ENCODE data around the gene PLXNA1.

Gene PLXNA1

GRCh38 chr3:126982471-126983175 is at the start of gene PLXNA1:
Gene PLXNA1, plus strand, starts transcription at chr3:126983115. Its CDS starts 5,479 bp downstream, at chr3:126988594.
- DNase-seq, result peak; percentile 26

GRCh38 chr3:126934031-126934531 is 48.8 kb upstream of the PLXNA1 start:
- peak; percentile 46 for DNase-seq

DNA sequence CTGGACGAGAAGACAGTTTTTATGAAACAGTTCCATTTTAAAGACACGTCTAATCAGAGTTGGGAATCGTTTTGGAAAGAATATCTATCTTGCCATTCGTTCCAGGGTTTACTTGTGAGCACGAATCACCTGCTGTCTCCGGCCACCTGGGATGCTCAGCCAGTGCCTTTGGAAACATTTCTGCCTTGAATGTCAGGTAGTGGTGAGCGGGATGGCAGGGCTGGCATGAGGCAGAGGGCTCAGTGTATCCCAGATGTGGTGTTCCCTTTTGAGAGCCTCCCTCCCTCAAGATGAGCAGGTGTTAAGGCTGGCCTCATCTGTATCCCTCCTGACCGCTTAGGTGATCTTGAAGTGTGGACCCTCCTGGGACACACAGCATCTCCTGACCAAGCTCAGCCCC is 47.9 kb upstream of the PLXNA1 start:
- no peak for DNase-seq

DNA sequence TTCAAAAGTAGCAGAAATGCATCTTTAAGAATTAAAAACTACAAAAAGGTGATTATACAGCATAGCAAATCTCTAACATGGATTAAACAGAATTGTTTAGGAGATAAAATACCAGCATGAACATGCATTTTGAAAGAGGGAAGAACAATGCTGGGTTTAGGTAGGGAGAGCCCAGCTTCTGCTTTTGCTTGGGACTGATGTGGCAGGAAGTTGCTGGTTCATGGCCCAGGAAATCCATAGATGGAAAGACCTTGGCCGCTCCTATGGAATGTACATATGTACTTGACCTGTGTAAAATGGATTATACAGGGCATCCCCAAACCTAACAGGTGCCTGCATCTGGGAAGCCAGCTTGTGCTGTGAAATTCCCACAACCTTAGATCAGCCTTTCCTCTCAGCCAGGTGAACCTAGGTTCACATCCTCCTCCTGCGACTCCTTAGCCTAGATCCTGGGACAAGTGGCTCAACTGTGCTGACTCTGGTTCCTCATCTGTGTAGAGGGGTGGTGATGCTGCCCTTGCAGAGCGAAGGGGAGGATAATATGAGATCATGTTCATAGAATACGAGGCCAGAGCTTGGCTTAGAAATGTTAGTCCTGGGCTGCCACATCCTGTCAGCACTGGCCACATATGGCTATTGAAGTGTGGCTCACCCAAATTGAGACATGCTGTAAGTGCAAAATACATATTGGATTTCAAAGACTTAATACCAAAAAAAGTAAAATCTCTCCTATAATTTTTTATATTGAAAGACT is 47.0 kb upstream of the PLXNA1 start:
- DNase-seq, result no peak

DNA sequence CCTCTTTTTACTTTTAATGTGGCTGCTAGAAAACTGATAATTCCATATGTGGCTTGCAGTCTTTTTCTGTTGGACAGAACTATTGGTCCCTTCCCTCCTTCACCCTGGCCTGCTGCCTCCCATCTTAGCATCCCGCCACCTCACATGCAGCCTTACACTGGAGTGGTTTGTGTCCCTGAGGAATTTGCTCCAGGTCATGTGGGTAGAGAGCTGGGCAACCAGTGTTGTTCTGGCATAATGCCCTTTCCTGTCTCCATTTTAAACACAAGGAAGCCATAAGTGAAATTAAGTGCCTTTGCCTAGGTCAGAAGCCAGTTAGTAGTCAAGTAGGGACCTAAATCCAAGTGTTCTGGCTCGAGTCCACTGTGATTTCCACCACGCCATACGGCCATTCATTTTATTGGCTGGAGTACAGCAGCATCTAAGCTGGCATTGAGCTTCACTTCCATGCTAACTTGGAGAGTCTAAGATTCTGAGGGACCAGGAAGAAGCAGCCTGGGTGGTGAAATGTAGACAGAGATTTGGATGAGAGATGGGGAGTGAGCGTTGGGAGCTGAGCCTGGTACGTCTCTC is 46.0 kb upstream of the PLXNA1 start:
- no peak for DNase-seq

- DNase-seq, result no peak
Observed at GRCh38 chr3:126937533-126937932, 45.4 kb upstream of the PLXNA1 start.

- DNase-seq, result peak; percentile 76
Observed at GRCh38 chr3:126937973-126938372, 44.9 kb upstream of the PLXNA1 start.

GRCh38 chr3:126938520-126939337 is 44.2 kb upstream of the PLXNA1 start:
- no peak for DNase-seq

DNA sequence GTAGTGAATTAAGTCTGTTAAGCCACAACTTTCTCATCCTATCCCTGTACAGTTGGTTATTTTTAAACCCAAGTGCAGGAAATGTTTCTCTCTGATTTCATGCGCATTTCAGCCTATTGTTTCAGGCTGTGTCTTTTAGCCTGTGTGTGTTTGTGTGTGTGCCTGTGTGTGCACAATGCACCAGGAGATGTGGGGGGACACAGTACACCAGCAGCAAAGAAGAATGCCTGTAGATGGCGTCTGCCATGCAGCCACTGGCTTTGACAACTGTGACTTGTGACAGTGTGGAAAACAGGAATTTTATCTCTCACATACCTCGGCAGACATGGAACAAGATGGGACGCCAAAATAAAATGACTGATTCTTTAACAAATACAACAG is 43.6 kb upstream of the PLXNA1 start:
- peak; percentile 61 for DNase-seq

DNA sequence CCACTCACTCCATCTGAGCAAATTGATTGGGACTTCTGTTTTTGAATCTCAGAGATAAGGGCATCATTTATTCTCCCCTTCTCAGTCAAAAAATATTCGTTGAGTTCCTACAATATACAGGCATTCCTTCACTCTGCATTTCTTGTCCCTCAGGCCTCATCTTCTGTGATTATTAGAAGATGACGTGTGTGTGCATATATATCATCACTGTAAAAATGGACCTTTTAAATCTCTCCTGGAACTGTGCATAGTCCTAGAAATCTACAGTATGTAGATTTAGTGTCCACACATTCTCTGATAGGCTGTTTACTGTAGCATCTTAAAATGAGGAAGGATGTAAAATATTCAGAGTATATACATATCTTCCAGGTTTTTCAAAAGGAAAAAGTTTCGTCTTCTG is 43.2 kb upstream of the PLXNA1 start:
- no peak for DNase-seq

- DNase-seq, result no peak
Observed at GRCh38 chr3:126941721-126942270, 41.1 kb upstream of the PLXNA1 start.

- no peak for DNase-seq
Observed at GRCh38 chr3:126944089-126944965, 38.6 kb upstream of the PLXNA1 start.

DNA sequence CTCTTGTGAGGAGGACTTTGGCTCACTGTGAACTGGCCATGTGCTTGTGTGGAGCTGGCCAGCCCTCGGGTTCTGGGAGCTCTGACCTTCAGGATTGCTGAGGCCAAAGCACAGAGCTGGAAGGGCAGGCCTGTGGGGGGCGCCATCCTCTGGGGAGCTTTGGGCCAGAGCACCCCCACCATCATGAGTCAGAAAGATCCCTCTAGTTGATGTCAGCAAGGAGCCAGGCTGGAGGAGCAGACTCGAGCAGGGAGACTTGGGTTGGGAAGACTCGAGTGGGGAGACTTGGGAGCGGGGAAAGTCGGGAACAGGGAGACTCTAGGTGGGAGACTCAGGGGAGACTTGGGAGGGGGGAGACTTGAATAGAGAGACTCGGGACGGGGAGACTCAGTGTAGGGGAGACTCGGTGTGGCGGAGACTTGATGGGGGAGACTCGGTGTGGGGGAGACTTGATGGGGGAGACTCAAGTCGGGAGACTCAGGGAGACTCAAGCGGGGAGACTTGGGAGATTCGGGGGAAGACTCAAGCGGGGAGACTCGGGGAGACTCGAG is 37.7 kb upstream of the PLXNA1 start:
- DNase-seq, result no peak

DNA sequence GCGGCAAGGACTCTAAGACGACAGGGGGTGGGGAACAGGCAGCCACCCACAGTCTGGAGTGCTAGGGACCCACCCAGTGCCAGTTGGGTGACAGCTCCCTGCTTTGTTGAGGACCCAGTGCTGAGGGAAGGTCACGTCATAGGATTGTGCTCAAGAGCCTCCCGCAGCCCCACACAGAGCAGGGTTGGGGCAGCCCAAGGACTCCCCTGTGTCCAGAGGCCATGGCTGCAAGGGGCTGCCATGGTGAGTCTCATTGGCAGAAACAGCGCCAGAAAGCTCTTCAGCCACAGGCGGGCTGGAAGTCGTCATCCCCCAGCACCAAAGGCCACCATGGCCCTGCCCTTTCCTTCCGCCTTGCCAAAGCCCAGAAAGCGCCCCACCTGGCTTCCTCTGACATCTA is 37.0 kb upstream of the PLXNA1 start:
- no peak for DNase-seq

- DNase-seq, result no peak
Observed at GRCh38 chr3:126946405-126946804, 36.5 kb upstream of the PLXNA1 start.

- no peak for DNase-seq
Observed at GRCh38 chr3:126947429-126947828, 35.5 kb upstream of the PLXNA1 start.

DNA sequence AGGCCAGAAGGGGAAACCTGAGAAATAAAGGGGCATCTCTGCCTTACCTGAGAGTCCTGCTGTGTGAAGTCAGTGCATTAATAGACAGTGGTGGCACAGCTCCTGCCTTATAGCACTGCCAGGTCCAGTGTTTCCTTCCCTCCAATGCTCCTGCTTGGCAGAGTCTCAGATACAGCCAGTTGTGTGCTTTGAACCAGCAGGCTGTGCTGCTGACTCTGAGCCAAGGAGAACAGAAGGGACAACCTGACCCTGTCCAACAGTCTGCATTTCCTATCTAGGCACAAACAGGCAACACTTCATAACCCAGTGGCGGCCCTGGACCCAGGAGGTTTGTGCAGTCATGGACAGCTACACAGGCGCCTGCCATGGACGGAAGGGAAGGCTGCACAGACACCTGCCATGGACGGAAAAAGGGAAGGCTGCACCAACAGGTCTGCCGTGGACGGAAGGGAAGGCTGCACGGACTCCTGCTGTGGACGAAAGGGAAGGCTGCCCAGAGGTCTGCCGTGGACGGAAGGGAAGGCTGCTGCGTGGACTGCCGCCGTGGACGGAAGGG is 33.9 kb upstream of the PLXNA1 start:
- DNase-seq, result peak; percentile 73

DNA sequence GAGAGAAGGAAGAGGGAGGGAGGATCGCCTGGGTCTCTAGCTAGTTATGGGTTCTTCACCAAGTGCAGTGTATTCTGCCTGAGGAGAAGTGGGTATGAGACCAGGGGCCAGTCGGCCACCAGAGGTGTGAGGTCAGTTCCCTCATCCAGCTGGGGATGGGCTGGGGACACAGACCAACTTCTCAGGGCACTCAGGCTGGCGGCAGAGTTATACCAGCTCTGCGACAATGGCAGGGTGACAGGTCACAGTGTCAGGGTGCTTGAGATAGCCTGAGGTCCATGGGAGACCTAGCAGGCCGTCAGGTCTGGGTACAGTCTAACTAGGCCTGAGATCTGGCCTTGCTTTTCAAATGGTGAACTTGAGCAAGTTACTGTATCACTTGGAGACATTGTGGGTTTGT is 31.4 kb upstream of the PLXNA1 start:
- DNase-seq, result no peak

GRCh38 chr3:126952261-126952982 is 30.5 kb upstream of the PLXNA1 start:
- DNase-seq, result no peak

DNA sequence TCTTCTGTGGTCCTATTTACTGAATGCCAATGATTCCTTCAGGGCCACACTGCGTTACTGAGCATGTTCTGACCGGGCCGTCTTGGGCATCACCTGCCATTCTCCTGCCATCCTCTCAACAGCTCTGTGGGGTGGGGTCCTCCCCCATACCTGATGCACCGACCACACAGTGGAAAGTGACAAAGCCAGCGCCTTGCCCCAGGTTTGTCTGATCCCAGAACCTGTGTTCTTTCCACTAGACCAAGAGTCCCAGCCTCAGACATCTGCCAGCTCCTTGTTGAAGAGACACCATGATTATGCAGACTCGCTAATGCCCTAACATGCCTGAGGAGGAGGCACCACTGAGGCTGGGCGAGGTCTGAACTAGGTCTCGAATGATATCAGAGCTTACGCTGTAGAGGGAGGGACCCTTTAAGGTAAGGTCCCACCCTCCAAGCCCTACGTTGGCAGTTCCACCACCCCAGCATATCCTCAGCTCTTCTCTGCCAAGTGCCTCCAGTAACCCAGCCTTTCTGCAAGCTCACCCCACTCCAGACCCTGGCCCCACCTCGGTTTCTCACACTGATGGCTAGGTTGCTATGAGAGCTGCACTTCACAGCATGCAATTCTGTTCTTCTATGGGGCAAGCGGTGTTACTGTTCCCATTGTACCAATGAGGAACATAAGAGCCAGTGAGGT is 29.8 kb upstream of the PLXNA1 start:
- no peak for DNase-seq

Data from NCI-H1694 (cell line).